ENCODE data around the gene CRYGC.
"Not testable (repeated sequence)": the region's sequence is repeated elsewhere in the genome, so short reads cannot be mapped to it uniquely, and the experiment has no call there.

Gene CRYGC, protein sequence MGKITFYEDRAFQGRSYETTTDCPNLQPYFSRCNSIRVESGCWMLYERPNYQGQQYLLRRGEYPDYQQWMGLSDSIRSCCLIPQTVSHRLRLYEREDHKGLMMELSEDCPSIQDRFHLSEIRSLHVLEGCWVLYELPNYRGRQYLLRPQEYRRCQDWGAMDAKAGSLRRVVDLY

DNA sequence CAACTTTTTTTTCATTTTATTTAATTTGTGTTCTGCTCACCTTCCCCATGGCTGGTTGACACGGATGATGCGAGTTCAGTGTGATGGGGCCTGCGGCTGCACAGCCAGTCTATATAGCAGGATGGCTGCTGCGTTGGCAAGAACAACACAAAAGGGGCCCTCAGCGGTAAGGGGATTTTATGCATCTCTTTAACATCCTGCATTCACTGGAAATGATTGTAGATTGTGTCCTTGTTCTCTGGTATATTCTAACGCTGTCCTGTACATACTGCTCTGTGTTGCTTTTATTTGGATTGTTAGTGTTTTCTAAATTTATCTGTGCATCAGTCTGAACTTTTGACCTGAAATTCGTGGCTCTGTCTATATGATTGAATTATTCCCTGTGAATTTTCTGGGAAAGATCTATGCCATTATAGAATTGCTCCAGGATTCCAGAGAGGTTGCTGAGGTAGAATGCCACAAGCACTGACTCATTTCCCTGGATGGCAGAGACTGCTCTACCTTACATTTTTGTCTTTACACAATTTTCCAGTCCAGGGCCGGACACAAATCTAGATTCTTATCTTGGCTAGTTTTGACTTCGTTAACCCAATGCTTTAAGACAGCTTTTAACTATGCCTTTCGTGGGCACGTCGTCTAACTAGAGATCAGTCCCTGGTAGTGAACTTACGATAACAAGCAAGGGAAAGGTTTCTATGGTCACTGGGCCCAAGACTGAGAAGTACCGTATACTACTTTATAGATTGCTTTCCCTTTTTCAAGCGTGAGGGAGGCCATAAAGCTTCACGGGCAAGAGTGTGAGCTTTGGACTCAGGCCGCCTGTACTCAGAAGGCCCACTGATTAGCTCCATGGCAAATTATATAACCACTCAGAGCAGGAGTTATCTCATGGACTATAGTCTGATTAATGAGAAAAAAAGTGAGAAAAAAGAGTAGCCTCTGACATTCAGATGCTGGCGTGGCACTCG, at the start of gene CRYGC:
TSS of gene CRYGC (minus strand) at position 85 of the 968 bp plus-strand sequence. CDS start at position 49, 36 bp downstream.
- peak; percentile 72 for DNase-seq

DNA sequence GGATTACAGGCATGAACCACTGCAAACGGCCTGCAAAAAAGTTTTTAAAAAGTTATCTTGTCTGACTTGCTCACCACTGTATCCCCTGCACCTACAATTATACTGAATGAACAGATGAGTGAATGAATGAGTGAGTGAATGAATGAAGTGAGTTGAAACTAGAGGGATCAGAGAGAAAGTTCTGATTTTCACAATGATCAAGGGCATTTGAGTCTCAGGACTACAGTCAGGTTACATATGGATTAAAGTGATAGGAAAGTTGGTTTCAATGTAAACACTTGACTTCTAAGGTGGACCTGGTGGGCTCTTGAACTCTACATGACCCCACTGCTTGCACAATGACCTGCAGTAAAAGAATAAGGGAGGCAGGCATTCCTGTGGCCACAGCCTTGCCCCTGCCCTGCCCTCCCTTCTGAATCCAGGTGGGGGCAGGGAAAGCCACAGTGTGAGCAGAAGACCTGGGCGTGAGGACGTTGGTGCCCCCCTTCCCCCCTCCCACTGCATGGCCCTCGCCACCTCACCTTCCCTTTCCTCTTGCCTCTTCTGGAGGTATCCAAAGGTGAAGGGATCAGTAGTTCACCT, 49.5 kb upstream of the CRYGC start:
- peak; percentile 63 for DNase-seq

DNA sequence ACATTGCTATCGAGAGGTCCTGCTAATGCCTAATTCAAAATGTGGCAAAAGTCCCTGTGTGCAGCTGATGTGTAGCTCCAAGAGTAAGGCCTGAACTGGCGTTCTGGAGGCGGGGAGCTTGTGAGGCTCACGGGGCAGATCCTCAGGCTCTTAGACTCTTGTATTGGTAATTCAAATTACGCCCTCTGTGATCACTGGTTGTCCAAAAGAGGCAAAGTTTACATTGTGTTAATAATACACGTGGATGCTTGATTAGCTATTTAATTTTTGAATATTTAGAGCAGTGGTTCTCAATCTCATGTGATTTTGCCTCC, 46.2 kb upstream of the CRYGC start:
- DNase-seq: no peak

DNA sequence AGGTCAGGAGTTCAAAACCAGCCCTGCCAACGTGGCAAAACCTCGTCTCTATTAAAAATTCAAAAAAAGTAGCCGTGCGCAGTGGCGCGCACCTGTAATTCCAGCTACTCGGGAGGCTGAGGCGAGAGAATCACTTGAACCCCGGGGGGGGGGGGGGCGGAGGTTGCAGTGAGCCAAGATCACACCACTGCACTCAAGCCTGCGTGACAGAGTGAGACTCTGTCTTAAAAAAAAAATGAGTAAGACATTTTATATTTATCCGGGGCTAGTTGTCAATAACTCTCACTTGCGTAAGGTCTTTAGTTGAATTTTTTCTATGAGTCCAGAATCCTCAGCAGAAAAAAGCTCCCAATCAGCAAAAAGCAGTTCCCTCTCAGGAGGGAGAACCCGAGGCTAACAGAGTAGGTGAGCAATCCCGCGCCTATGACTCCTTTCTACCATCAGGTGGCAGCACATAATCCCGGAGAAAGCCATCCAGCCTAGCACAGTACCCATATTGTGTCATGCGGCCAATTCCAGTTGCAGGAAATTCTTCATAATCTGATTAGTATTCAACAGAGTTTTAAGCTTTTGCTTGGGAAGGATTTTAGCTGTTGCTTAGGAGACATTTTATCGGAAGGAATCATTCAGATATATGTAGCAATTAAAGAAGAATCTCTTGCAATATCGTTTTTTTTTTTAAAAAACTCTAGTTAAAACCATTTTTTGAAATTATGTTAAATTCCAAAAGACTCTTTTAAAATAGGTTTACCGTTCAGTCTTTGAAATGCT, 45.6 kb upstream of the CRYGC start:
- DNase-seq: peak; percentile 84

DNA sequence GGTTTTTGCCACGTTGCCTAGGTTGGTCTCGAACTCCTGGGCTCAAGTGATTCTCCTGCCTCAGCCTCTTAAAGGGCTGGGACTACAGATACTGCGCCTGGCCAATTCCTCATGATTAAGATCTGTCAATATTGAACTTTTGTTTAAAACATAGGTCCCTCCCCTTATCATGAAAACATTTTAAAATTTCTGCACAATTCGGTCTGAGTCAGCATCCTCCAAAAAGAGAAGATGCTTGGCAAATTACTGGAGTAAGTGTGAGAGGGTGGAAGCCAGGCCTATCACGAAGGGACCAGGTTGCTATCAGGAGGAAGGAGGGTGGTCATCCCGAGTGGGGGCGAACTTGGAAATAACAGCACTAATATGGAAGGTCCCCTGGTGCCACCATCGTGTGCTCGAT, 44.5 kb upstream of the CRYGC start:
- no peak for DNase-seq

DNA sequence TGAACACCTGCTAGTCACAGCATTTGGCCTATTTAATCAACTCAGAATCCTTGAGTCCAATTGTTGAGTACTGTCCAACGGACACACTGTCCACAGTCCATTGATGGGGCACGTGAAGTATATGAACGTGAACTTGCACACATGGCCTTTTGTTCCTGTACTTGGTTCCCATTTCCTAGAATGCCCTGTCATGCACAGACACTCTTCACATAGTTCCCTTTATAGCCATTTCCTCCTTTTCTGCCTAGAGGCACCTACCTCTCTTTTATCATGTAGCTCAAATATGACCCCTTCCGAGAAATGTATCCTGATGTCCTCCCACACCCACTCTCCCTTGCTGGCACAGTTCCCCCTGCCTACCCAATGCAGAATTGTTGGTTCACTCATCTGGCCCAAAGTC, 42.5 kb upstream of the CRYGC start:
- DNase-seq: no peak

DNA sequence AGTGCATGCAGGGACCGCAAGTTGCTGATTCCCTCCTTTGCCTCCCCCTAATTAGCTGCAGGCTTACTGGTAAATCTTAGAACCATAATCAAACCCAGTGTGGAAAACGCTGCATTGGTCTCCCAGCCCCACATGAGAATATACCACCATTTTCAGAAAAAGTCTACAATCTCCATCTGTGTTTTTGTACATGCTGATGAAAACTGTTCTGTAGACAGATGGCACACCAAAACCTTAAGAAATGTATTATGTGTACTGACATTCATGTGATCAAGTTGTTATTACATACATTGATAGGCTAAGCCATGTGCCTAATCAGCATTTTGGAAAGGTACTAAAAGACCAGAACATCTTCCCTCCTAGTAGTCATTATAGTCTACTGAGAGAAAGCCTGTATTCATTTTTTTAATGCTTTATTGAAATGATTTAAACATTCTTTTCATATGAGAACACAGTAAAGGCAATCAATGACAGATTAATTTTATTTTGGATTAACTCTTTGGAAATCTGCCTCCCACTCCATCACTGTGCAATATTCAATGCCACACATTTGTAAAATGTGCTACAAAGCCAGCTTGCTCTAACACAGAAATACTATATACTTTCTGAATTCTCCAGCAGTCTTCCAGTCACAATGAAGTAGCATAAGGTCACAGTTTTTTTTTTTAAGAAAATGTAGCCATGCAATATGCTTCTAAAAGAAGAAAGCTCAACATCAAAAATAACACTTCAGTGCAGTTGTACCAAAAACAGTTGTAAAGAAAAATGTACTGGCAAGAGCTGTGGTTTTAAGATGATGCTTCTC, 35.5 kb upstream of the CRYGC start:
- DNase-seq: no peak

DNA sequence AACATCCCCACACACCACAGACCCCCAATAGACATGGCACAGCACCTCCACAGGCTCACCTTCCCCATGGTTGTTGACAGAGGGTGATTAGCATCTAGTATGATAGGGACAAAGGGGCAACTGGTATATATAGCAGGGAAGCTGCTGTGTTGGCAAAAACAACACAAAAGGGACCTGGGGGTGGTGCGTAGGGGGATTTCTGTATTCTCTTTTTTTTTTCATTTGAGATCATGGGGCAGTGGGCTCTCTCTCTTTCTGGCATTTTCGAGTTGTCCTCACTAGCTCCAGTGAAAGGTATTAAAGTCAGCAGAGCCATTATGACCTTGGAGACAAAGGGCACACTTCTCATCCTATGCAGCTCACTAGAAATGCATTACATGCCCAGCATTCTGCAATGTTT, 33.9 kb upstream of the CRYGC start, which contains the start of gene CRYGA:
TSS of gene CRYGA (minus strand) at position 101 of the 400 bp plus-strand sequence. CDS start at position 68, 33 bp downstream.
- no peak for DNase-seq

DNA sequence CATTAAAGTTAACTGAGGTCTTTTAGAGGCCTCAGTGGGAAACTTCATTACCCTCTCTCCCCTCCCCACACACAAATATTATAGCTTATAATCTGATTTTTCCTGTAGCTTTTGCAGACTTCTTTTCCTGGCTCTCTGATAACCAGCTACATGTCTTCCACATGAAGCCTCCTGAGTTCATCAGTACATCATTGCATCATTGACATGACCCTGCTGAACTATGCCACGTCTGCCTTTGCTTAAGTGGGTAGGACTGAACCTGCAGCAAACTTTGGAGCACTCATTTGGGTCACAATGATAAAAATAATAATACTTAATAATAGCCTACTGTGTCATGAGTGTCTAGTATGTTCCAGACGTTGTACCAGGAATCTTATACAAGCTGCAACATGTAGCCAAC, 26.8 kb upstream of the CRYGC start:
- DNase-seq: no peak

DNA sequence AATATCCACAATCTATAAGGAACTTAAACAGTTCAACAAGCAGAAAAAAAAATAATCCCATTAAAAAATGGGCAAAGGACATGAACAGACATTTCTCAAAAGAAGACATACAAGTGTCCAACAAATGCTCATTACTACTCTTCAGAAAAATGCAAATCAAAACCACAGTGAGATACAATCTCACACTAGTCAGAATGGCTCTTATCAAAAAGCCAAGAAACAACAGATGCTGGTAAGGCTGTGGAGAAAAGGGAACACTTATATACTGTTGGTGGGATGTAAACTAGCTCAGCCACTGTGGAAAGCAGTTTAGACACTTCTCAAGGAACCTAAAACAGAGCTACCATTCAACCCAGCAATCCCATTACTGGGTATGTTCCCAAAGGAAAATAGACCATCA, 23.5 kb upstream of the CRYGC start:
- DNase-seq: no peak

DNA sequence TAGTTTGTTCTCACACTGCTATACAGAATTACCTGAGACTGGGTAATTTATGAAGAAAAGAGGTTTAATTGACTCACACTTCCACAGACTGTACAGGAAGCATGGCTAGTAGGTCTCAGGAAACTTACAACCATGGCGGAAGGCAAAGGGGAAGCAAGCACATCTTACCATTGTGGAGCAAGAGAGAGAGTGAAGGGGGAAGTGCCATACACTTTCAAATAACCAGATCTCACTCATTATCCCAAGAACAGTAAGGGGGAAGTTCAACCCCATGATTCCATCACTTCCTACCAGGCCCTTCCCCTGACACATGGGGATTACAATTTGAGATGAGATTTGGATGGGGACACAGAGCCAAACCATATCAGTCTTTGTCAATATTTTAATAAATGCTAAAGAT, 21.3 kb upstream of the CRYGC start:
- no peak for DNase-seq

DNA sequence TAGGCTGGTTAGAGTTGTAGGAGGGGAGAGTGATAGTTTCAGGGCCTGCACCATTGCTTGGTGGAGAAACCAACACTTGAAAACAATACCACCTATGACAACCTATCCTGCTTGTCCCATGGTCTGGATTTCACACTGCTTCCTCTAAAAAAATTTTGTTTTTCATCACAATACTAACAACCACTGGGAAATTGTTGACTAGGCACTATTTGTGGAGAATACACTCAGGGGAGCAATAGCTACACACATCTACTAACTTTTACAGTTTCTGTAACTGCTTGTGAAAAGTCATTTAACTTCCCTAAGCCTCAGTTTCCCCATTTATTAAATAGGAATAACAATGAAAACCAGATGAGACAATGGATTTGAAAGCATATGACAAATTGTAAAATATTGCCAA, 20.5 kb upstream of the CRYGC start:
- DNase-seq: no peak

DNA sequence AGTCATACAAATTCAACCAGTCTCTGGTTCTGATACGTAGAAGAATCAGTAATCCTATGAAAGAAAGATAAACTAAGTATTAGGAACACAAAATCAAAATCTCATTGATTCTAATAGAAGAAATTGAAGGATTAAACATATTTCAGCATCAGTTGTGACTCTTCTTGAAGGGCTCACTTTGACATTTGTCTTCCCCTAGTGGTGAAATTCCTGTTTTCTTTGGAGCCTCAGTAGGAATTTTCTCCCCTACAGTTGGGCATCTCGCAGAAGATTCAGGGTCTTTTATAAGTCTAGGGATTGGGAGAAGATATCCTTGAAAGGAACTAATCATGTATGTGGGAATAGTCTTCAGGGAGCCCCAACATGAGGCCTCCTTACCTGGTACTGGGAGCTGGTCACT, 19.2 kb upstream of the CRYGC start:
- no peak for DNase-seq

DNA sequence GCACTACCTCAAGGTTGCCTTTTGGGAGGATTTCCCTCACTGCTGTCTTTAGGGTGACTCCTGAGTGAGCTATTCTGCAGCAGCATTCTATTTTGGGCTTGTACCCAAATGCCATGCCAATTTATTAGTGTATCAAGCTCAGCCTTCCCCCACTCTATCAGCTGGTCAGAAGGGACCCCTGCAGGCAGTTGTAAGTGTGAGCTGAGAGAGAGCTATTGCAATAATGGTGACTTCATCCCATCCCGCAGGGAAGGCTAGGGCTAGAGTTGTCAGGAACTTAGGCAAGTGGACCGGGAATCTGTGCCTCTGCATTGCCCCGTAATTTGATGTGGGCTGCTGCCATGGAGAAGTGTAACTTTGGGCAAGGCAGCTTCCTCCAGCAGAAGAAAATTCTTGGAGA, 18.1 kb upstream of the CRYGC start:
- DNase-seq: no peak

DNA sequence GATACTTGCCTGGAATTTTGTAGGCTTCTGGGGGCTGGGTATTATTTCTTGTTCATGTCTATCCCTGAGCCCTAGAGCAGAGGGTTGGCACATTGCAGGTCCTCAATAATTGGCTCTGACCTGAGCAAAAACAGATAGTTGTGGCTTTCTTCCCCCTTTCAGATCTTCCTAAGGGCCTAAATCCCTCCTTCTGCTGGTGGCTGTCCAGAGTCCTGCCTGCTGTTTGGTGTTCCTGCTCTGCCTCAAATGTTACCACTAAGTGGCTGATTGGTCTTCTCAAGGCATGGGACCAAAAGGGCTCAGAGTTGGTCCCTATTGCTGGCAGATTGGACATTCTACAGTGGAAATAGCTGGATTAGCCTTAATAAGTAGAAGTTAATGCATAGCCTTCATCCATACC, 17.4 kb upstream of the CRYGC start:
- DNase-seq: no peak

DNA sequence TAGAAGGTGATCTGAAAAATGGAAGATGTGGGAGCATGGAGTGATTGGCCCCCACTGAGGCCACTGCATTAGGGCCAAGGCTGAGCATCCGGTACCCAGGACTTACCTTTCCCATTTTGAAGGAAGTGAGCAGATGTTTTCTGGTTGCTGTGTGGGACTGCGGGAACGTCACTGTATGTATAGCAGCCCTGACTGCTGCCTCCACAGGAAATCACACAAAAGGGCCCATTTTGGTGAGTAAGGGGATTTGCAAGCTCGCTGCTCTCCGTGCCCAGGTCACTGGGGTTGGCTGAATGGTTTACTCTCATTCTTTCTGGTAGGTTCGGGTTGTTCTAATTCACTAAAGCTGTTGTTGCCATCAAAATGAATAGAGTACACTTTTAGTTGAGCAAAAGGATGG, 16.4 kb upstream of the CRYGC start, which contains the start of gene CRYGB:
TSS of gene CRYGB (minus strand) at position 153 of the 400 bp plus-strand sequence. CDS start at position 115, 38 bp downstream.
- DNase-seq: no peak

DNA sequence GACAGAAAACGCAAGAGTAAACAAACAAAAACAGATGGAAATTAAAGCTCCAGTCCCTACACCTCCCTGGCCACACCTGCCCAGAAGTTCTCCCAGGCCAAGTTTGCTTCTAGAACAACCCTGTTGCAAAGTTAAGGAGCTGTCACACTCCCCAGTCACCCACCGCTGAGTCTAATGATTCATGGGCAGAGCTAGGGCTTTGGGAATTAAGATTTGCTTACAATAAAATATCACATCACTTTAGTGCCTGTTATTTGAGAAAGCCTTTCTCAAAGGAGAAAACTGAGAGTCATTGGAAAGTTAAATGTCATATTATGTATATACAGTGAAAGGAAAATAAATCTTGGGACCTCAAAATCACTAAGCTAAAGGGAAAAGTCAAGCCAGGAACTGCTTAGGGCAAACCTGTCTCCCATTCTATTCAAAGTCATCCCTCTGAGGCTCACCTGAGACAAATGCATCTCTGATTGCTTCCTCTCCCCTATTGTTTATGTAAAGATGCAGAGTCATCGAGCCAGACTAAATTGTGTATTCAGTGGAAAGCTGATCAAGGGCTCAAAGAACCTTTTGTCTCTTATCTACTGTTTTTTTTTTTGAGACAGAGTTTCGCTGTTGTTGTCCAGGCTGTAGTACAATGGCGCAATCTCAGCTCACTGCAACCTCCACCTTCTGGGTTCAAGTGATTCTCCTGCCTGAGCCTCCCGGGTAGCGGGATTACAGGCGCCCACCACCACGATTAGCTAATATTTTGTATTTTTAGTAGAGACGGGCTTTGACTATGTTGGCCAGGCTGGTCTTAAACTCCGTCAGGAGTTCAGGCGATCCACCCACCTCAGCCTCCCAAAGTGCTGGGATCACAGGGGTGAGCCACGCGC, 13.5 kb upstream of the CRYGC start:
- no peak for DNase-seq

DNA sequence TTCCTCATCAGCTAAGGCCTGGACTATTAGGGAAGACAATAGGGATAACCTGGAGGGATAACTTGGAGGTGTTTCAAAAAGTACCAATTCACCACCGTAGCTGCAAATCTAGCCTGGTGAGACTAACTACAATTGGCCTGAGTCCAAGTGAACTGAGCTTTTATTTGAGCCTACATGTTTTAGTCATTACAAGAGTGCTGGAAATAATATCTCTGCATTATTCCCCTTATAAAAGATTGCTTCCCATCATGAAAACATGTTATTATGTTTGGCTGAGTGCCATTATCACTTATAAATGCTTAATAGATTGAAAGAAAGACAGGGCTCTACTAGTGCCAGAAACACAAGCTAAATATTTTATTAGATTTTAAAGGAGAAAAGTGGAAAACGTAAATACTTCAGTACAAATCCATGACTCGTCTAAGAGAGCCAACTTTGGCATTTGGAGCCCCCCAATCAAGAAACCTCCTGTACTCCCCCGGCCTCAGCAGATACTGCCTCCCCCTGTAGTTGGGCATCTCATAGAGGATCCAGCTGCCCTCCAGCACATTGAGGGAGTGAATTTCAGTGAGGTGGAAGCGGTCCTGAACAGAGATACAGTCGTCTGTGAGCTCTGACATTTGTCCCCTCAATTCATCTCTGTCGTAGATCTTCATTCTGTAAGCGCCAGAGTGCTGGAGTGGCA, 12.8 kb upstream of the CRYGC start:
- DNase-seq: no peak

DNA sequence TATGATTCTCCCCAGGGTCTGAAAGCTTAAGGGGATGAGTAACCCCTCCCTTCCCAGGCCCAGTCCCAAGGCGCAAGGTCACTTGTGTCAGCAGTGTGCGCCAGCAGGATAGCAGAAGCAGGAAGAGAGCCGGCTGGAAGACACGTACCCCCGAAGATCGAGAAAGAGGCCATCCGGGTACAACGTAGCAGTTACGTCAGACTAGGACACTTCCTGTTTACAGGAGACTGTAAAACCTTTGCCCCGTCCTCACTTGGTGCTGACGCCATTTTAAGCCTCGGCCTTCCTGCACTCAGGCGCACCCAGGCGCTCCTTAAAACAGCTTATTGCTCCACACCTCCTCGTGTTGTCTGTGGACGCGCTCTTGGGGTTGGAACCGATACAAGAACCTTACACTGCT, 9.8 kb upstream of the CRYGC start:
- no peak for DNase-seq

DNA sequence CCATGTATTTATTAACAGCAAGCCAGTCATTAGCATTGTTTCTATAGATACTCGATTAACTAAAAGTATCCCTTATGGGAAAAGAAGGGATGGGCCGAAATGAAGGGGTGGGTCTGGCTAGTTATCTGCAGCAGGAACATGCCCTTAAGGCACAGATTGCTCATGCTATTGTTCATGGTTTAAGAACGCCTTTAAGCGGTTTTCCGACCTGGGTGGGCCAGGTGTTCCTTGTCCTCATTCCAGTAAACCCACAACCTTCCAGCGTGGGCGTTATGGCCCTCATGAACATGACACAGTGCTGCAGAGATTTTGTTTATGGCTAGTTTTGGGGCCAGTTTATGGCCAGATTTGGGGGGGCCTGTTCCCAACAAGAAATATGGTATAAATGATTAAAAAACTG, 8.7 kb upstream of the CRYGC start:
- not testable (repeated sequence) for DNase-seq

DNA sequence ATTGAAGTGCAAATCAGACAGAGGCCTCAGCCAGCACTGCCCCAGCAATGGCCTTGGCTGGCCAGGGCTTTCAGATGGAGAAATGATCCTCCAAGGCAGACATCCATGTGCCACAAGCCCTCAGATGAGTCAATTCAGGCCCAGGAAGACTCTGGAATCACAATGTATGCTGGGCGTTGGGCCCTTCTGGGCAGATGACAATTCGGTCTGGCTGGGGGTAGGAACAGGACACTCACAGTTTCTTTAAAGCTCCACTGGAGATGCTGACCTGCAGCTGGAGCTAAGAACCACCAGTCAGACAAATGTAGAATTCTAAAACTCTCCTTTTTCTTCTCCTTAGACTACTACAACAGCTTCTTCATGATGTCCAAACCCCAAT, 7.1 kb upstream of the CRYGC start:
- no peak for DNase-seq
